Measurements from ENCODE around the gene VLDLR.

VLDLR gene

DNA sequence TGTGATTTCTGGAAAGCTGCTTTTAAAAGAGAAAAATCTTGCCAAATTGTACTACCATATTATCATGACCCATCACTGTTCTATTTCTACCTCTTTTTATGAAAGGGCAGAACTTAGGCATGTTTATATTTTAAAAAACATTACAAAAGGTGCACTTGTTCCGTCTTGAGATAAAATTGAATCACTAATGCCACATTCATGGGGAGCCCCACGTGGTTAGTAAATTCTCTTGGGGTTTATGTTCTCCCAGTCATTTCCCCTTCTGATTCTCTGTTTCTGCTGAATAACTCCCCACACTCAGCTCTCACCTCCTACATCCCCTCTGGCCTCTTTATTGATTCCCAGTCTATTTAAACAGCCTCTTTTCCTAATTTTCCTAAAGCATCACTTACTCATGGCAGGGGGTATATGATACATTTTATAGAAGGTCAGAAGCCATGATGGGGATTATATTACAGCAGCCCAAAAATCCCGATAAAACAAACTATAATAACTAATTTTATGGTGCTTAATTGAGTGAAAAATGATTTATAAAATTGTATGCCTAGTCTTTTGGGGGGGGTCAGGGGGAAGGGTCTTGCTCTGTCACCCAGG, 19.7 kb upstream of the VLDLR start:
- H3K27ac ChIP-seq (ENCODE audit: low read depth, low read length, severe bottlenecking) = no peak overlapping the region
- H3K9me3 ChIP-seq (ENCODE audit: control insufficient read depth, low read length) = no peaks in the 10 kb centered on the region
- no peaks in the 10 kb centered on the region for H3K36me3 ChIP-seq (ENCODE audit: control insufficient read depth, insufficient read depth, low read length)
- H3K4me1 ChIP-seq (ENCODE audit: control insufficient read depth, insufficient read depth, low read length, poor library complexity, severe bottlenecking) = peaks cover 11% of the 10 kb centered on the region
- no peak overlapping the region for H3K4me3 ChIP-seq (ENCODE audit: extremely low read depth, insufficient read depth, low read length, poor library complexity, severe bottlenecking)
- WGBS, 2 experiments (ENCODE audit: insufficient coverage in 2 of 2) = 83 to 100% methylated on average over 1 to 2 of the region's 3 CpGs

DNA sequence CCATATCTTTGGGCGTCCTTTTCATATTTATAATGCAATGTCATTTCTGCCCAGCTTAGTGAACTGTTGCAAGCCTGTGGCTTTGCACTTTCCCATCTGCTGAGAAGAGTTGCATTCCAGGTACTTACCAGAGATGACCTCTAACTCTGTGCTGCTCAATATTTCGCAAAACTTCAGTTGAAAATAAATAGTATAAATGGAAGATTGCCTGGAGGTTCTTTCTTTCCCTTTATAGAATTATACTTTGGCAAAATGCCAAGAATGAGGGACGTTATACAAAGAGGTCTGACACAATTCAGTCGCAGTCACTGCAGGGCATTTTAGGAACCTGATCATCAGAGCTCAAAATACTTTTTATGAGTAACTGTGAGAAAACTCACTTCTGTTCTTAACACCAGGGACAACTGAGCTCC, 18.9 kb upstream of the VLDLR start:
- 93 to 100% methylated on average over 2 of the region's 4 CpGs for WGBS, 2 experiments (ENCODE audit: insufficient coverage in 2 of 2)
- Histone ChIP-seq H3K27ac (ENCODE audit: low read depth, low read length, severe bottlenecking) (no peak overlapping the region), H3K4me3 (ENCODE audit: extremely low read depth, insufficient read depth, low read length, poor library complexity, severe bottlenecking) (no peak overlapping the region), H3K36me3 (ENCODE audit: control insufficient read depth, insufficient read depth, low read length) (no peaks in the 10 kb centered on the region), H3K9me3 (ENCODE audit: control insufficient read depth, low read length) (no peaks in the 10 kb centered on the region), H3K4me1 (ENCODE audit: control insufficient read depth, insufficient read depth, low read length, poor library complexity, severe bottlenecking) (peaks cover 11% of the 10 kb centered on the region)

DNA sequence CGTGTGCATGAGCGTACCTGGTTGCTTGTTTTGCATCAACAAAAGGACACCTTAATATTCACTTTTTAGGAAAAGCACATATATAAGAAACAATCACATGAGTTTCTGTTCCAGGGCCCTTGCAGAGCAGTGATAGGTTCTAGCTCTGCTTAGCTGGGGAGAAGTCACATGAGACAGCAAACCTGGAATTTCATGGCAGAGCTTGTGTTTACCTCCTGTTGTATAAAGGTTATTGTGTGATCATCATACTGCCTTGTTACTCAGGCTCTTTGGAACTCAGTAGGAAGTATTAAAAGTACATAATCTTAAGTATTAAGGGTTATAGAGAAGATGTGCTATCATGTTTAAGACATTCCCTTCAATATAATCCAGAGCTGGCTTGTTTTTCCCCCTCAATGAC, 18.0 kb upstream of the VLDLR start:
- Histone ChIP-seq H3K4me3 (ENCODE audit: extremely low read depth, insufficient read depth, low read length, poor library complexity, severe bottlenecking) (no peak overlapping the region), H3K9me3 (ENCODE audit: control insufficient read depth, low read length) (no peaks in the 10 kb centered on the region), H3K36me3 (ENCODE audit: control insufficient read depth, insufficient read depth, low read length) (no peaks in the 10 kb centered on the region), H3K4me1 (ENCODE audit: control insufficient read depth, insufficient read depth, low read length, poor library complexity, severe bottlenecking) (peaks cover 11% of the 10 kb centered on the region), H3K27ac (ENCODE audit: low read depth, low read length, severe bottlenecking) (no peak overlapping the region)
- no CpG with 5 or more reads among the region's 2 CpGs for WGBS, 2 experiments (ENCODE audit: insufficient coverage in 2 of 2)

DNA sequence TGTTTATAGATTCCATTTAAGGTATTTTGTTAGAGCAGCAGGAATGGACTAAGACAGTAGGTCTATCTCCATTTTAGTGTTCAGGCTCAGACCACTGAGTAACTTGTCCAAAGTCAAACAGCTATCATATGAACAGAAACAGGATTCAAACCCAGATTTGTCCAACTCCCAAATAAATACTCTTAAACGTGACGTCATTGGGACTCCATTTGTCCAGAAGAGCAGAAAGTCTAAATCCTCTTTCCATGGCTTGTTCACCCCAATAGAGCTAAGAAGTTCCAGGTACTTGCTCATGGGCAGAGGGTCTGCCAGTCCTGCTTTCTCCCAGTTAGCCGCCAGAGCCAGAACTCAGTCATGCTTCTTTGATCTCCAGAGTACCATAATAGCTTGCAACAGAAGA, 16.3 kb upstream of the VLDLR start:
- H3K36me3 ChIP-seq (ENCODE audit: control insufficient read depth, insufficient read depth, low read length) = no peaks in the 10 kb centered on the region
- H3K4me1 ChIP-seq (ENCODE audit: control insufficient read depth, insufficient read depth, low read length, poor library complexity, severe bottlenecking) = no peaks in the 10 kb centered on the region
- no peaks in the 10 kb centered on the region for H3K9me3 ChIP-seq (ENCODE audit: control insufficient read depth, low read length)
- no peak overlapping the region for H3K27ac ChIP-seq (ENCODE audit: low read depth, low read length, severe bottlenecking)
- H3K4me3 ChIP-seq (ENCODE audit: extremely low read depth, insufficient read depth, low read length, poor library complexity, severe bottlenecking) = no peak overlapping the region
- 86 to 96% methylated on average over 2 to 3 of the region's 3 CpGs for WGBS, 2 experiments (ENCODE audit: insufficient coverage in 2 of 2)

DNA sequence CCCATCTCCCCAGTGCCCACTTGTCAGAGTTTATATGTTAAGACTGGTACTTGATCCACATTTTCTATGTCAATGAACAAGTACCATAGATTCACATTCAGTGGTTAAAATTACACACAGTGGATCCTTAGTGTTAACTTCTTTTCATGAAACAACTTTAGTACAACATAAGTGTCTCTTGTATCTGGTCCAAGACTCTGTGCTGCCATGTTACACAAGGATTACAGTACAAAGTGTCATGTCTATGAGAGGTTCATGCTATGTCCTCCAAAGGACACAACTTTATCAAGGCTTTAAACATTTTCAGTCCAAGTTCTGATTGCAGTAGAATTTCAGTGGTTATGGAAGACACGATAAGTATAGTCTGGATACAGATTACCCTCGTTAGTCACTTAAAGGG, 13.3 kb upstream of the VLDLR start:
- H3K27ac ChIP-seq (ENCODE audit: low read depth, low read length, severe bottlenecking) = no peak overlapping the region
- peaks cover 5% of the 10 kb centered on the region for H3K4me1 ChIP-seq (ENCODE audit: control insufficient read depth, insufficient read depth, low read length, poor library complexity, severe bottlenecking)
- WGBS, 2 experiments (ENCODE audit: insufficient coverage in 2 of 2) = 93 to 100% methylated on average over 2 of the region's 2 CpGs

DNA sequence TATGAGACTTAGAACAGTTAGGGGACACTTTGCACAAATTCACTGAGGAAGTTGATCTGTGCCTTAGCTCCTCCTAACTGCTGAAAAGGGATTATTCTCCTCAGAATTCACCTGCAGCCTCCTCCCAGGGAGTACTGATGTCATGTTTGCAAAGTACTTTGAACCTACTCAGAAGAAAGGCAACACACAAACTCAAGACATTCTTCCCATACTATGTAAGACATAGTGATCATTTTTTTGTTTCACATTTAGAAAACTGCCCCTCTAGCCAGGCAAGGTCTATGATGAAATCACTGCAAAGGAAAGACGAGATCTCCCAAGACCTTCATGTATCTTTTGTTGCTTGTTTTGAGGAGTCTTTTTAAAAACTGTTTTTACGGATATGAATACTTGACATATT, 10.6 kb upstream of the VLDLR start:
- H3K4me1 ChIP-seq (ENCODE audit: control insufficient read depth, insufficient read depth, low read length, poor library complexity, severe bottlenecking) = peaks cover 5% of the 10 kb centered on the region
- H3K4me3 ChIP-seq (ENCODE audit: extremely low read depth, insufficient read depth, low read length, poor library complexity, severe bottlenecking) = no peak overlapping the region
- no peak overlapping the region for H3K27ac ChIP-seq (ENCODE audit: low read depth, low read length, severe bottlenecking)
- 71% methylated on average over 2 of the region's 2 CpGs; no CpG with 5 or more reads in 1 of the 2 experiments for WGBS, 2 experiments (ENCODE audit: insufficient coverage in 2 of 2)
- no peaks in the 10 kb centered on the region for H3K36me3 ChIP-seq (ENCODE audit: control insufficient read depth, insufficient read depth, low read length)
- H3K9me3 ChIP-seq (ENCODE audit: control insufficient read depth, low read length) = no peaks in the 10 kb centered on the region

More for the DNA sequence above, 13.3 kb upstream of the VLDLR start:
- H3K36me3 ChIP-seq (ENCODE audit: control insufficient read depth, insufficient read depth, low read length) = no peaks in the 10 kb centered on the region
- no peaks in the 10 kb centered on the region for H3K9me3 ChIP-seq (ENCODE audit: control insufficient read depth, low read length)
- no peak overlapping the region for H3K4me3 ChIP-seq (ENCODE audit: extremely low read depth, insufficient read depth, low read length, poor library complexity, severe bottlenecking)

DNA sequence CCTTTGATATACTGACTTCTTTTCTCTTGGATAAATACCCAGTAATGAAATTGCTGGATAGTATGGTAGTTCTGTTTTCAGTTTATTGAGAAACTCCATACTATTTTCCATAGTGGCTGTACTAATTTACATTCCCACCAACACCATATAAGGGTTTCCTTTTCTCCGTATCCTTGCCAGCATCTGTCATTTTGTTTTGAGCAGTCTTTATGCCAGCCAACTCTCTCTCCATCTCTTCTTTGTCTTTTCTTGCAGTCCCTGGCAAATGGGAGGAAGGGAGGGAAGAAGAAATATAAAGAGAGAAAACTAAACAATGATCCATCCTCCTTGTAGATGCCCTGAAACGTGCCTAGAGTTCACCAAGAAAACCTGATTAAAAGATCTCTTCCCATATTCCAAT, 9.6 kb upstream of the VLDLR start:
- H3K9me3 ChIP-seq (ENCODE audit: control insufficient read depth, low read length) = no peaks in the 10 kb centered on the region
- no peak overlapping the region for H3K27ac ChIP-seq (ENCODE audit: low read depth, low read length, severe bottlenecking)
- H3K36me3 ChIP-seq (ENCODE audit: control insufficient read depth, insufficient read depth, low read length) = no peaks in the 10 kb centered on the region
- WGBS, 2 experiments (ENCODE audit: insufficient coverage in 2 of 2) = 93% methylated on average over 2 of the region's 2 CpGs; no CpG with 5 or more reads in 1 of the 2 experiments
- no peak overlapping the region for H3K4me3 ChIP-seq (ENCODE audit: extremely low read depth, insufficient read depth, low read length, poor library complexity, severe bottlenecking)
- H3K4me1 ChIP-seq (ENCODE audit: control insufficient read depth, insufficient read depth, low read length, poor library complexity, severe bottlenecking) = peaks cover 5% of the 10 kb centered on the region

DNA sequence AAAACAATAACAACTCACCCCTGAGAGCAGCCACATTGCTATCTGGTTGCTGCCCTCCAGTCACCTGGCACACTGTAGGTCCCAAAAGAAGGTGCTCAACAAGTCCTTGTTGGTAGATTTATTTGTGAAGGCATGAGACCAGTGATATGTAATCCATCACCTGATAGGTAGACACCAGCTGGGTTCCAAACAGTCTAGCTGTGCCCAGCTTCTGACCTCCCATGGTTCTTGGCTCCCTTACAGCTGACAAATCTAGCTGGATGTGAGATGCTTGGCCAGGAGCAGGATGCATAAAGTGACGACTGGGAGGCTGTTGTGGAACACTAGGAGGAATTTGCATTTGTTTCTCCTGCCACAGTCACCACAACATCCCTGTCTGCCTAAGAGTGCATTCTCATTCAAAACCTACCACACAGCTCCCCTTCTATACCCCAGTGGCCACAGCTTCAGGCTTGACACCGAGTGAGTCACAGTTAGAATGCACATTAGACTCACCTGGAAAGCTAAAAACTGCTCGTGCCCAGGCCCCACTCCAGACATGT, 7.8 kb upstream of the VLDLR start:
- WGBS, 2 experiments (ENCODE audit: insufficient coverage in 2 of 2) = 0% methylated on average over 1 of the region's 3 CpGs; no CpG with 5 or more reads in 1 of the 2 experiments
- no peak overlapping the region for H3K27ac ChIP-seq (ENCODE audit: low read depth, low read length, severe bottlenecking)

DNA sequence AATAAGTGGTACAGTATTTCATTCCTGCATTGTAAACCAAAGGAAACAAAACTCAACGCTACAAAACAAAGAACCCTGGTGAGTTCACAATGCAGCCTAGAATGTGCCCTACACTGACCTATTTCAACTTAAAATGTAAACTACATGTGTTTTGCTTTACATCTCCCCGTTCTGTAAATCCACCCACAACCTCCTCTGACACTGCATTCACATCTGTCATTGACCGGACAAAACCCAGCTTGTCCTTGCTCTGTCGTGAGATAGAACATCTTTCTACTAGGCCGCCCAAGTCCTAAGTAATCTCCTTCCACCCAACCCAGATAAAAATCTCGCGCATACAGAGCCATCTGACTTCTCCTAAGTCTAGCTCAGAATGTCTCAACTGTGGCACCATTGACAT, 6.1 kb upstream of the VLDLR start:
- WGBS, 2 experiments (ENCODE audit: insufficient coverage in 2 of 2) = 87 to 89% methylated on average over 5 to 7 of the region's 7 CpGs
- Histone ChIP-seq H3K4me1 (ENCODE audit: control insufficient read depth, insufficient read depth, low read length, poor library complexity, severe bottlenecking) (peaks cover 5% of the 10 kb centered on the region), H3K4me3 (ENCODE audit: extremely low read depth, insufficient read depth, low read length, poor library complexity, severe bottlenecking) (no peak overlapping the region), H3K9me3 (ENCODE audit: control insufficient read depth, low read length) (no peaks in the 10 kb centered on the region), H3K27ac (ENCODE audit: low read depth, low read length, severe bottlenecking) (no peak overlapping the region), H3K36me3 (ENCODE audit: control insufficient read depth, insufficient read depth, low read length) (no peaks in the 10 kb centered on the region)

More for the DNA sequence above, 7.8 kb upstream of the VLDLR start:
- Histone ChIP-seq H3K36me3 (ENCODE audit: control insufficient read depth, insufficient read depth, low read length) (no peaks in the 10 kb centered on the region), H3K4me3 (ENCODE audit: extremely low read depth, insufficient read depth, low read length, poor library complexity, severe bottlenecking) (no peak overlapping the region), H3K9me3 (ENCODE audit: control insufficient read depth, low read length) (no peaks in the 10 kb centered on the region), H3K4me1 (ENCODE audit: control insufficient read depth, insufficient read depth, low read length, poor library complexity, severe bottlenecking) (peaks cover 5% of the 10 kb centered on the region)

DNA sequence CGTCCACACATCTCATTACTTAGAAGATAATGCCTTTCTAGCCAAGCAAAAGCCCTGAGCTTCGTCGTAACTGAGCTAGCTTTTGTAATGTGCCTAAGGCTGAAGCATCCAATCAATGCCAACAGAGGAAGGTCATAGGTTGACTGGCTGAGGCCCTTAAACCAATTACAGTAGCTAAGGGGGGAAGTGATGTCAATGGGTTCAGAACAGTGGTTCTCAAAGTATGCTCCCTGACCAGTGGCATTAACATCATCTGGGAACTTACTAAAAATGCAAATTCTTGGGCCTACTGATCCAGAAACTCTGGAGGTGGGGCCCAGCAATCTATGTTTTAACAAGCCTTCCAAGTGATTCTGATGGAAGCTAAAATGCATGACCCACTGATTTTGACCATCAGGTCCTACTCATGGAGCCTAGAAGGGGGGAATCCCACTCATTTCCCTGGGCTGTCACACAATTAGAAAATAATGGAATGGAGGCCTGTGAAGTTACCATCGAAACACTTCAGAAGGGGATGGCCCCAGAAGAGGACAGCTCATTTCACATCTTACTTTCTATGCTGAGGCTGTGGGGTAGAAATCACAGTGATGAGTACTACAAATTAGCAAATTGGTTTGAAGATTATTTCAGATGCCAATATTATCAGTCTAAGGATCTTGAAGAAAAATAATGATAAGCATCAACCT, 4.8 kb upstream of the VLDLR start:
- WGBS, 2 experiments (ENCODE audit: insufficient coverage in 2 of 2) = 86 to 100% methylated on average over 2 of the region's 4 CpGs

DNA sequence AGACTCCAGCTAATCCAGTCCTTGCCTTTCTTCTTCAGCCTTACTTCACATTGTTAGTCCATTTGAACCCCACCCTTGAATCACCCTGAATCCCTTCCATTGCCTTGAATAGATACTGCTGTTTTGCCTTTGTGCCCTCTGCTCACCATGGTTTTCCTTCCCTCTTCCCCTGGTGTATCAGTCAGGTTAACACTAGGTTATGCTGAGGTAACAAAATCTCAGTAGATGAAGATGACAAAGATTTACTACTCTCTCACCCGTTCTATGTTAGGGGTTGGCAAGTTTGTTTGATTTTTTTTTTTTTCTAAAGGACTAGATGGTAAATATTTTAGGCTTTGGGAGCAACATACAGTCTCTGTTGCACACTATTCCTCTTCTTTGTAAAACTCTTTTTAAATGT, 3.3 kb upstream of the VLDLR start:
- Histone ChIP-seq H3K36me3 (ENCODE audit: control insufficient read depth, insufficient read depth, low read length) (no peaks in the 10 kb centered on the region), H3K27ac (ENCODE audit: low read depth, low read length, severe bottlenecking) (no peak overlapping the region), H3K9me3 (ENCODE audit: control insufficient read depth, low read length) (no peaks in the 10 kb centered on the region), H3K4me3 (ENCODE audit: extremely low read depth, insufficient read depth, low read length, poor library complexity, severe bottlenecking) (no peak overlapping the region), H3K4me1 (ENCODE audit: control insufficient read depth, insufficient read depth, low read length, poor library complexity, severe bottlenecking) (no peaks in the 10 kb centered on the region)
- no CpG with 5 or more reads among the region's 1 CpG for WGBS, 2 experiments (ENCODE audit: insufficient coverage in 2 of 2)

More for the DNA sequence above, 4.8 kb upstream of the VLDLR start:
- H3K4me3 ChIP-seq (ENCODE audit: extremely low read depth, insufficient read depth, low read length, poor library complexity, severe bottlenecking) = no peak overlapping the region
- H3K27ac ChIP-seq (ENCODE audit: low read depth, low read length, severe bottlenecking) = no peak overlapping the region
- no peaks in the 10 kb centered on the region for H3K4me1 ChIP-seq (ENCODE audit: control insufficient read depth, insufficient read depth, low read length, poor library complexity, severe bottlenecking)
- no peaks in the 10 kb centered on the region for H3K9me3 ChIP-seq (ENCODE audit: control insufficient read depth, low read length)
- no peaks in the 10 kb centered on the region for H3K36me3 ChIP-seq (ENCODE audit: control insufficient read depth, insufficient read depth, low read length)

Measured in mesodermal cell (in vitro differentiated cells).